ENCODE measurements around the gene CCDC178.
"Not testable (repeated sequence)": the region's sequence is repeated elsewhere in the genome, so short reads cannot be mapped to it uniquely, and the experiment has no call there.

CCDC178 gene

DNA sequence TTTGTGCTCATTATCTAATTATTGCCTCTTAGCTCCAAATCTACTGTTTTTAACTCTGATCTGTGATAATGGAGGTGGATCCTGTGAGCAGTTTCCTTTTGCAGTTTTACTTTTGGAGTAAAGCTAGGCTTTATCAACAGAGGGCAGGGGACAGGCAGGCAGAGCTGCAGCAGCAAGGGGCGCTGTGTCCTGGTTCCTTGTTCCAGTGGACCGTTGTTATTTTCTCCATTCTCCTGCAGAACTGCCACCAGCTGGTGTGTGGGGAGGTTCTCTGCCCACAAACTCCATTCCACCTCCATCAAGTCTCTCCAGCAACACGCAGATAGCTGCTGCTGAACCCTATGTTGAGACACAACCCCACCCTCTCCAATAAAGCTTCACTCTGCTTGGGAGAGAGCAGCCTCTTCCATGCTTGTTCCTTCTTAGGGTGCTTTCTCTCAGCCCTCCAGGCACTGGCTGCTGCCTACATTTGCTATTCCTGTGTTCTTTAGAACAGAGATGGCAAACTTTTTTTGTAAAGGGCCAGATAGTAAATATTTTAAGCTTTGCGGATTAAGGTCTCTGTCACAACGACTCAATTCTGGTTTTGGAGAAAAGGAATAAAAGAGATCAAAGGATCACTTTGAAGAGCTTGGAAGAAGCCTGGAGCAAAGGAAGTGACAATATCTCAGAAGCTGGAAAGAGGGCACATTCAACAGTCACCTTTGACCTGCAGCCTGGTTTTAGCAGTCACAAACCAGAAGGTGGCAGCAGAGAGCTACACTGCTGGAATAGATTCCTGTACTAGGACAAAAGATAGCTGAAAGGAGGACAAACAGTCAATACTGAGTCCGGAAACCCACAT lies 208.8 kb downstream of the CCDC178 start:
- peak; percentile 84 for DNase-seq (ENCODE audit: low read depth, low spot score)

DNA sequence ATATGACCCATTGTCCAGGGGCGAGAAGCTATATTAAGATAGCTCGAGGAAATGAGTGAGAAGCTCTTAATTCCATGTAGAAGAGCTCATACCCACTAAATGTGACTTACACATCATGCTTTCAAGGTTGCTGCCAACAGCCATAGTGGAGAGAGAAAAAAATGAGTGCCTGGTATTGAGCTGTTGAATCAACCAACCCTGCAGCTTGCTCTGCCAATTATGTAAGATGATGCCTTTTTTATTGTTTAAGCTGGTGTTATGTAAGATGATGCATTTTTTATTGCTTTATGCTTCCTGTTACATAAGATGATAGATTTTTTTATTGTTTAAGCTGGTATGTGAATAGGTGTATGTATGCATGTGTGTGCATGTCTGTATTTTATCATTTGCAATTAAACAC lies 228.2 kb downstream of the CCDC178 start:
- DNase-seq (ENCODE audit: low read depth, low spot score), result no peak

DNA sequence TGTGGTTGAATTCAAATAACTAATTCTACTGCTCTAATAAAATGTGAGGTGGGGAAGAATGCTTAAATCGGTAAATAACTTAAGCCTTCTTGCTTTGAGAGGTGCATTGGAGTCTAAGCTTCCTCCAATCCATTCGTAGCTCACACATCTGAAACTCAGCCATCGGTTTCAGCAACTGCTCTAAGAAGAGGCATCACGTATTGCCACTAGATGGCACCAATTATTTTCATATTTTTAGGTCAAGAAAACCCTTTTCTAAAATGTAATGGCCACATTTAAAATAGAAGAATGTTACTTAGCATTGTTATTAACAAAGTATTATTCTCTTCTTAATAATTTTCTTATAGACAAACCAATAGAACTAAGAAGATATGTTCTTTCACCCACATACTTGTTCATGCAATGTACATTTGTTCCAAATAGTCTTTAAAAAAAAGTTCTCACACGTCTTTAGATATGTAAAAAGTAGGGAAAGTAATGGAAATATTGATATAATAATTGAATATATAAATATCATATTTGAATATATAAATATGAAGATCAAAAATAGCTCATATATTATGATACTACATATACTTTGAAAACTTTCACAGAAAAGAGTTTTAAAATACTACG lies 229.8 kb downstream of the CCDC178 start:
- peak; percentile 57 for DNase-seq (ENCODE audit: low read depth, low spot score)

DNA sequence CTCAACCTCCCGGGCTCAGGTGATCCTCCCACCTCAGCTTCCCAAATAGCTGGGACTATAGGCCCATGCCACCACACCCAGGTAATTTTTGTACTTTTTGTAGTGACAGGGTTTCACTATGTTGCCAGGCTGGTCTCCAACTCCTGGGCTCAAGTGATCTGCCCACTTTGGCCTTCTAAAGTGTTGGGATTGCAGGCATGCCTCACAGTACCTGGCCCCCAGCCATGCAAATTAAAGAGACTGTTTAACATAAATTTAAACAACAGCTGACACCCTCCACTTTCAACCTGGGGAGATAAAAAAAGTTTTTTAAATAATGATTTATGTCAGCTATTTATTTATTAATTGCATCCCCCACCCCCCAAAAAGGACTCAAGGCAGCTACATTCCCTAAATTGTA lies 234.7 kb downstream of the CCDC178 start:
- DNase-seq (ENCODE audit: low read depth, low spot score), result no peak

DNA sequence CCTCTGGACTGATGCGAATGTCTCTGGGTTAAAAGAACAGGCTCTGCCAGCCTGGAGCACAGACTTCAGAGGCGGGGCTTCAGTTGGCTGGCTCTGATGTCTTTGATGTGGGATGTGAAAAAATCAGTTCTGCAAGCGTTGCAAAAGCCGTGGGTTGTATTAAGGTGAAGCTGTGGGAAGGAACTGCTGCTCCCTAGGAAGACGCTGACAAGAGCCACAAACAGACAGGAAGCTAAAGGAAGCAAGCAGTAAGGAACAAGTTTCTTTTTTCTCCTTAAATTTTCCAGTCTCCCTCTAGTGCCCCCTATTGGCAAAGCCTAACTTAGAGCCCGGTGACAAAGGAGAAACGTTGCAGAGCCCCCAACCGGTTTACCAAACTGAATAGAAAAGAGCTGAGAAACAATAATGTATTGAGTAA lies 239.0 kb downstream of the CCDC178 start:
- peak; percentile 68 for DNase-seq (ENCODE audit: low read depth, low spot score)

DNA sequence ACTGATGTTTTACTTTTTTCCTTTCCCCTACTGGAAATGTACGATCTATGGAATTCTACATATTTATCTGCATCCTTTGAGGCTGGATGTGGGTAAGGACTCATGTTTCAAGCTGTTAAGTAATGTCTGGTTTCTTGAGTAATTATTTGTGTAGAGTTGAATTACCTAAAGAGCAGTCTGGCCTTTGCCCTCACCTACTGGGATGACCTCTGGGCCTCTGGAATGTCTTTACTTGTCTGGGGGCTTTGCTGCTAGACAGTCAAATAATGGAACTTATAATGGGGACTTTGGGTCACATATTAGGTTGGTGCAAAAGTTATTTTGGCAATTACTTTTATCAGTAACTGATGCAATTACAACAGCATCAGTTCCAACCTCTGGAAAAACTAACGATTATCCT lies 244.7 kb downstream of the CCDC178 start:
- DNase-seq (ENCODE audit: low read depth, low spot score), result no peak

DNA sequence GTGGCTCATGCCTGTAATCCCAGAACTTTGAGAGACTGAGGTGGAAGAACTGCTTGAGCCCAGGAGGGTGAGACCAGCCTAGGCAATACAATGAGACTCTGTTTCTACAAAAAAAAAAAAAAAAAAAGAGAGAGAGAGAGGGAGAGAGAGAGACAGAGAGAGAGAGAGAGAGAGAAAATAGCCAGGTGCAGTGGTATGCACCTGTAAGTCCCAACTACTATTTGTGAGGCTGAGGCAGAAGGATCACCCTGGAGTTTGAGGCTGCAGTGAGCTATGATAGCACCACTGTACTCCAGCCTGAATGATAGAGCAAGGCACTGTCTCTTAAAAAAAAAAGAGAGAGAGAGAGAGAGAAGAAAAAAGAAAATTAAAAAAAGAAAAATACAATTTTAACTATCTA lies 245.7 kb downstream of the CCDC178 start:
- no peak for DNase-seq (ENCODE audit: low read depth, low spot score)

DNA sequence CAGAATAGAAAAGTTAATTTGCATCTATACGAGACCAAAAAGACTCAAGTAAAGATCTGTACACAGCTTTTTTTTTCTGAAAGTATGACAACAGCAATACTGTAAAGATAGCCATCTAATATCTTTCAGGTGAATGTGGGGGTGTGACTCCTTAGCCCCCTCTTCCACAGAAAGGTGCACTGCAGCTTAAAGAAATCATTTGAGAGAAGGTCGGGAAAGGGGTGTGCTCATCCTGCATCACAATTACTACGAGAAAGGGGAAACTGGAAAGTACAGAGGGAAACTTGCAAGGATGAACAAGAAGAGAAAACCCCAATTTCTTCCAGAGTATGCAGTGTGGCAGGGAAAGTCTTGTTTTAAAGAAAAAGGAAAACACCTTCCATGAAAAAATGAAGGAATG lies 255.6 kb downstream of the CCDC178 start:
- DNase-seq (ENCODE audit: low read depth, low spot score), result no peak

DNA sequence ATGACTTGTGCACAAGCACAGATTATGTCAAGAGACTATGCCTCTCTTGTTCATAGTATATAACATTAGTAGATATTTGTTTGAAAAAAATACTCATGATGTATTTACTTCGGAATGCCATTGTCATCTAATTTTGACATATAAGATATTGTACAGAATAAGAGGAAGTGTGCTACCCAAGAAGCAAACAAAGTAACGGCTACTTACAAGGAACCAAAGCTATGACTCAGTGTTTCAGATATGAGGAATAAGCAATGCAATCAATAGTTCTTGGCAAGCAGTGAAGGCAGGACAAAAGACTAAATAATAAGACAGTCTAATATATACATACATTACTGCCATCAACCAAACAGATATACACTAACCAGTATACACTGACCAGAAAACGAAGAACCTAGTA lies 256.3 kb downstream of the CCDC178 start:
- DNase-seq (ENCODE audit: low read depth, low spot score), result no peak

DNA sequence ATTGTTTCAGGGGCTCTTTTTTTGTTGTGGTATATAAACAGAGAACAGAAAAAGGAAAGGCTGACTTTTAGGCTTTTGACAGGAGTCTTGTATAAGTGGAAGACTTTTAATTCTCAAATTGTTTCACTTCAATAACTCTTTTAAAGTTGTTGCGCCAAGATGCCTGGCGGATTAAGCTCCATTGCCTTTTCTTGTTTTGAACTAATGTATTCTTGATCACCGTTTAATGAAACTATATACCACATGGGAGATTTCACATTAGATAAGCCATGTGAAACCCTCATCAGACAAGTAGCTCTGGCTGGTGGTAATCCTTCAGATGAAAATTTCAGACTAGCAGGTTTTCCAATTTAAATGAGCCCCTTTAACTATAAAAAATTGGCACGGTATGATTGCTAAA lies 257.4 kb downstream of the CCDC178 start:
- DNase-seq (ENCODE audit: low read depth, low spot score), result no peak

DNA sequence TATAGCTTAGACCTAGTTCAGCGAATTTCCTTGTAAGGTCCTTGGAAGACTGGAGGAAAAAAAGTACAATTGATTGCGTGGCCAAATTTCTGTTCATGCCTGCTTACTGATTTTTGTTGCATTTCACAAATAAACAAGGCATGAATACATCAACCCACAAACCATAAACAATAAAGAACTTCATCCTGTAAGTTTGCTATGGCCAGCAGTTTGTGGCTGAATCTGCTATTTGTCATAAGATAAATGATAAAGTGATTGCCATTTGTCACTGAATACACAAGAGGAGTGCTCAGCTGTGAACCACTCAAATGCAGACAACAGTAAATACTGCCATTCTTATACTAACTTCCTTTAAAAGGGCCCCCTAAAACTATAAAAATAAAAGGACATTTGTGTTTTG lies 259.5 kb downstream of the CCDC178 start:
- no peak for DNase-seq (ENCODE audit: low read depth, low spot score)

DNA sequence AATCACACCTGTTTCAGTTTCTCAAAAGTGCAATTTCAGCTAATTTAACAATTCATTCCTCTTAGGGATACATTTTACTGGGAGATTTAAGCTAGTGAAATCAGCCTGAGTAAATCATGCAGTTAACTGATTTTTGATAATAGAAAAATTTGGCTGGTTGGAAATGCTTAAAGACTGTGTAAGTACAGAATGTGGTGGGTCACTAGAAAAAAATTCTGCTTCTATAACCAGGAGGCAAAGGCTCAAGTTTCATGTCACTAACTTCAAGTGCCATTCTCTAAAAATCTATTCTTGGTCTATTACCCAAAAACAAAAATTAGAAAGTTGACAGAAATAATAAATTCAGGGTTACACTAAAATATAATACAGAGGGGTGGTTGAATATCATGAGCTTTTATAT lies 271.3 kb downstream of the CCDC178 start:
- no peak for DNase-seq (ENCODE audit: low read depth, low spot score)

DNA sequence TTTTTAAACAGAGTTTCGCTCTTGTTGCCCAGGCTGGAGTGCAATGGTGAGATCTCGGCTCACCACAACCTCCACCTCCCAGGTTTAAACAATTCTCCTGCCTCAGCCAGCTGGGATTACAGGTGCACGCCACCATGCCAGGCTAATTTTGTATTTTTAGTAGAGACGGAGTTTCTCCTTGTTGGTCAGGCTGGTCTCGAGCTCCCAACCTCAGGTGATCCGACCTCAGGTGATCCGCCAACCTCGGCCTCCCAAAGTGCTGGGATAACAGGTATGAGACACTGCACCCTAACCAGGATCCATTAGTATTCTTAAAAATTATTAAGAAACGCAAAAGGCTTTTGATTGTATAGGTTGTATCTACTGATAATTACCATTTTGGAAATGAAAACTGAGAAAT lies 276.4 kb downstream of the CCDC178 start:
- DNase-seq (ENCODE audit: low read depth, low spot score), result not testable (repeated sequence)

DNA sequence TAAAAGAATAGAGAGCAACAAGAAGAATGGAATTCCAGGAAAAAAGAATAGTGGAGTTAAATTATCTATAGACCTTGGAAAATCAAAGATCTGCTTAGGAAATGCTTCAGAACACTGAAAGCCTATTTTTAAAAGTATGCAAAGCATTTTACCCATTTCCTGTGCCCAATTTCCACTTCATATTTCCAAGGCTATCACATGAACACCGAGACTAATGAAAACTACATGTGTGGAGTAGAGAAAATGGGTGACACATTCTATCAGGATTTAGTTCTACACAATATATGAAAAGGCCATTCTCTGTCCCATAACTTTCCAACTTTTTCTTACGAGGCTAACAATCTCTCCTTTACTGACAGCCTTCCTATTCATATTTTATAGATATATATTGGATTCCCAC lies 279.4 kb downstream of the CCDC178 start:
- DNase-seq (ENCODE audit: low read depth, low spot score), result no peak

DNA sequence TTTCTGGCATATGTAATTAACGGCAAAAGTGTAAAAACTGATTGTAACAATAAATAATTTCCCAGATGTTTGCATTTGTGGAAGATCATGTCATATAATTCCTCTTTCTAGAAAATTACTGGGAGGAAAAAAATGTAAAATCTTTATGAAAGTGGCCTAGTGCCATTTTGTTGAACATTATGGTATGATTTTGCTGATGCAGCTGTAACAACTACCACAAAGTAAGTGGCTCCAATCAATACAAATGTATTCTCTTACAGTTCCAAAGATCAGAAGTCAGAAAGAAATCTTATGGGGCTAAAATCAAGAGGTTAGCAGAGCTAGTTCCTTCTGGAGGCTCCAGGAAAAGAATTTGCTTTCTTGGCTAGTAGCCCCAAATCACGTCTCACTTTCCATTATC lies 281.4 kb downstream of the CCDC178 start:
- no peak for DNase-seq (ENCODE audit: low read depth, low spot score)

DNA sequence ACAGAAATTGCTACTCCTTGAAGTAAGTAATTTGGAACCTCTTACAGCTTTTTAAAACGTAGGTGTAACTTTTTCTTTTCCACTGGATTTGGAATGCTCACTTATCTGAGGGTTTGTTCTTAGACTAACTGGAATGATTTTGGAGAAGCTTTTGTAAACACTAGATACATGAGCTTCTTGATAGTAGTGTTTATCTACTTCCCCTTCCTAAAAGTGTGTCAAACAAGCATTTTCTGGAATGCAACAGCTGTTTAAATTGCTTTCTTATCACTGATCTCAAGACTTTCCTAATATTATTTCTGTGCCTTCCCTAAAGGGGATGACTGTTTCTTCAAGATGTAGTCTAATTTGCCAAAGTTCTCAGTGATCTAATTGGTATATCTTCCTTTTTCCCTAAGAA lies 282.6 kb downstream of the CCDC178 start:
- no peak for DNase-seq (ENCODE audit: low read depth, low spot score)

DNA sequence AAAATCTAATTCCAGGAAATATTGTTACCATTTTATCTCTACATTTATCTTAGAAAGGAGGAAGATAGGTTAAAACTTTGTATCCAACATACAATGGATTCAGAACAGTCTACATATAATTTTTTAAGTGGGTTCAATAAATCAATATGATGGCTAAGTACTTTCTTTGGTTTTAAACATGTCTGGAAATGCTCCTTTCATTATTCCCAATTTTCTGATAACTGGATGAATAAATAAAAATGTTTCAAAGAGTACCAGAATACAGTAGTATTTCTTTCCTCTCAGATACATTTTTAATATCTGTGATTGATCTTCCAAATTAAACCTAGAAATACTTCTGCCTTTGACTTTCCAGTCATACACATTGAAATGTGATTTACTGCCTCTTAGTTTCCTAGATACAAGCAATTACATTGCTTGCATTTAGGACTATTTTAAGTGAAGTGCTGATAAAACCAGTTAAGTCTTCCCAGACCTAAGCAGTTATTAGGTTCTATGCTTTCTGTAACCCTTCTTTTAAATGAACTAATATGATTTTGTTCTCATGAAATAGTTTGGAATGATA lies 283.5 kb downstream of the CCDC178 start:
- DNase-seq (ENCODE audit: low read depth, low spot score), result no peak

DNA sequence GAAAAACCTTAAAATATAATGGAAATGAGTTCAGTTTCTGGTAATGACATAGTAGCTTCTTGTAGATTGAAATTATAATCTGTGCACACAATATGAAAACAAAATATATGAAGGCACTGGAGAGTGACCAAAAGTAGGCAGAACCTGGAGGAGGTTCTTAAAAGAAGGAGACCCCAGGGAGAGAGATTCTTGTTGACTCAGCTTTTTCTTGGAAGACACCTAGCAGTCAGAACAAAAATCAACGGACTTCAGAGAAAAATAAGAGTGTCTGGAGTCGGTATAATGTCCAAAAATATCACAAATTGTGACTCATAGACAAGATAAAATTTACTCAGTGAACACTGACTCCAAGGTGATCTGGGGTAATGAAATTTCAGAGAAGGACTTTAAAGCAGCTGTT lies 286.5 kb downstream of the CCDC178 start:
- DNase-seq (ENCODE audit: low read depth, low spot score), result no peak

DNA sequence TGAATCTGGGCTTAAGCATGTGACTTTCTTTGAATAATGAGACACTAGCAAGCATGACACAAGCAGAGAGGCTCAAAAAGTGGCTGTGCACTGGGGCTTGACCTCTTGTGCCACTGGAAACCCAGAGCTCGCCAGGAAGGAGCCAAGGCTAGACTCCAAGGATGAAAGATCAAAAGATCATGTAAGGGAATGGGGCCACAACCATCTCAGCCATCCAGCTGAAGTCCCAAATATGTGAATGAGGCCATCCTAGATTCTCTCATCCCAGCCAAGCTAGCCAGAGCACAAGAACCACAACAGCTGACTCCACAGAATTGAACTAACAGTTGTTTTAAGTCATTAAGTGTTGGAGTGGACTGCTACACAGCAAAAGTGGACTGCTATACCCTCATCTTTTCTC lies 288.1 kb downstream of the CCDC178 start:
- no peak for DNase-seq (ENCODE audit: low read depth, low spot score)

DNA sequence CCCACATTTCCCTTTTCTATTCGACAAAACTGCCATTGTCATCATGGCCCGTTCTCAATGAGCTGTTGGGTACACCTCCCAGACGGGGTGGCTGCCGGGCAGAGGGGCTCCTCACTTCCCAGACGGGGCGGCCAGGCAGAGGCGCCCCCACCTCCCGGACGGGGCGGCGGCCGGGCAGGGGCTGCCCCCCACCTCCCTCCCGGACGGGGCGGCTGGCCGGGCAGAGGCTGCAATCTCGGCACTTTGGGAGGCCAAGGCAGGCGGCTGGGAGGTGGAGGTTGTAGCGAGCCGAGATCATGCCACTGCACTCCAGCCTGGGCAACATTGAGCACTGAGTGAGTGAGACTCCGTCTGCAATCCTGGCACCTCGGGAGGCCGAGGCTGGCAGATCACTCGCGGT lies 292.7 kb downstream of the CCDC178 start:
- not testable (repeated sequence) for DNase-seq (ENCODE audit: low read depth, low spot score)

DNA sequence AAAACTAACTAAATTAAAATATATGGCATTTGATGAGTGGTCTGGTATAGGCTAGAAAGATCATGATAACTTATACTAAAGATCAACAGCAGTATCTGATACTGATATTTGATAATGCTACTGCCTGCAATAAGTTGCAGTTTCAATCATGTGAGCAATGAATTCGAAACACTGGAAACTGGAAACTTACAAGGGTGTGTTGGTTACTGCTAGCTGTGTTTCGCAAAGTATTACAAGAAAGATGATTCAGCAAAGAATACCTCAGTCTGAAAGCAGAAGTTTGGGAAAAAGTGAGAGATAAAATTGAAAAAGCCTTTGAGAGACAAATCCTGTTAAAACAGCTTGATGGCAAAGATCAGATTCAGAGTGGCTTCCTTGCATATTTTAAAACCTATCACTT lies 294.5 kb downstream of the CCDC178 start:
- DNase-seq (ENCODE audit: low read depth, low spot score), result no peak

DNA sequence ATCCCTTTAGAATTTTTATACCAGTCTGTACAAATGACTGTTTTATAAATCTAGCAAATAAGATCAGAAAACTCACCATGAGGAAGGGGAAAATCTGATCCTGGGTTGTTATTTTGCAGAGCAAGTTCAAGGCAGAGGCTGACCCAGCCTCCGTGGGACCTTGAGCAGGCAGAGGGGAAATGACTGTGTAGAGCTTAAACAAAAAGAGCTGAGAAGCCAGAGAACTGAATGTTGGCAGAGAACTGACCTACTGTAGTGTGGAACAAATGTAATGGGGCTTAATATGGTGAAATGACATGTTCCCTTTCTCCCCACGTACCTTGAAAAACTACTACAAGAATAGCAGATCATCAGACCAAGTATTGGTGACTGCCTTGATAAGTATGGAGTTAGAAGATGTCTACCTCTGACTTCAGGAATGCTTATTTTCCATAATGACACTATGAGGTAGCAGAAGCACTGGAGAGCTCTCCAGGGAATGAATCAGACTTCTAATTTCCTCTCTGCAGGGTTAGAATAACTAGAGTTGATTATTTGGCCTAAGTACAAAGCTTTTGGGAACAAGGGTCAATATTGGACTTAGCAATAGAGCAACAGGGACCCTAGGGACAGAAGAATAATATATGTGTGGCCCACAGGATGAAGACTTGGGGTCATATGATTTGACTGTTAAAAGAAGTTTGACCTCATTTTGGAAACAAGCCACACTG lies 304.4 kb downstream of the CCDC178 start:
- peak; percentile 5 for DNase-seq (ENCODE audit: low read depth, low spot score)

Data from astrocyte of the hippocampus (primary cell).